ENCODE measurements around the gene AP1M1. TPM values are rescaled to one million over a fixed set of nuclear protein-coding genes. Genes with fewer than 3 reads are reported as not detected.

AP1M1 gene
- total RNA-seq, 2 donors from 2014 or later: 20.0 to 24.4 TPM

DNA sequence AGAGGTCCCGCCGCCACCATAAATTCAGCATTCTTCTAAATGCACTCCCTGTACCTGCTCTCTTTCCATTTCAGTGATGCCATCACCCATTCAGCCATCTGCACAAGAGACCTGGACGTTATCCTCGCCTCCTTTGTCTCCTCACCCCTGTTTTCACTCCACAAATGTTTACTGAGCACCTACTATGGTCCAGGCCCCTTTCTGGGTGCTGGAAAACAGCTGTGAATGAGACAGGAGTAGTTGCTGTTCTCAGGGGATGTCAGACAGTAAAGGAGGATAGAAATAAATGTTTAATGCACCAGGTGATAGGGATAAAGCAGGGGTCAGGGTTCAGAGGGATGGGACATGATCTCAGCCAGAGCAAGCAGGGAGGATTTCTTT lies 3.3 kb downstream of the AP1M1 start:
- no peaks in the 10 kb centered on the region for H3K36me3 ChIP-seq
- DNase-seq: no peak
- no peak overlapping the region for H3K27ac ChIP-seq

DNA sequence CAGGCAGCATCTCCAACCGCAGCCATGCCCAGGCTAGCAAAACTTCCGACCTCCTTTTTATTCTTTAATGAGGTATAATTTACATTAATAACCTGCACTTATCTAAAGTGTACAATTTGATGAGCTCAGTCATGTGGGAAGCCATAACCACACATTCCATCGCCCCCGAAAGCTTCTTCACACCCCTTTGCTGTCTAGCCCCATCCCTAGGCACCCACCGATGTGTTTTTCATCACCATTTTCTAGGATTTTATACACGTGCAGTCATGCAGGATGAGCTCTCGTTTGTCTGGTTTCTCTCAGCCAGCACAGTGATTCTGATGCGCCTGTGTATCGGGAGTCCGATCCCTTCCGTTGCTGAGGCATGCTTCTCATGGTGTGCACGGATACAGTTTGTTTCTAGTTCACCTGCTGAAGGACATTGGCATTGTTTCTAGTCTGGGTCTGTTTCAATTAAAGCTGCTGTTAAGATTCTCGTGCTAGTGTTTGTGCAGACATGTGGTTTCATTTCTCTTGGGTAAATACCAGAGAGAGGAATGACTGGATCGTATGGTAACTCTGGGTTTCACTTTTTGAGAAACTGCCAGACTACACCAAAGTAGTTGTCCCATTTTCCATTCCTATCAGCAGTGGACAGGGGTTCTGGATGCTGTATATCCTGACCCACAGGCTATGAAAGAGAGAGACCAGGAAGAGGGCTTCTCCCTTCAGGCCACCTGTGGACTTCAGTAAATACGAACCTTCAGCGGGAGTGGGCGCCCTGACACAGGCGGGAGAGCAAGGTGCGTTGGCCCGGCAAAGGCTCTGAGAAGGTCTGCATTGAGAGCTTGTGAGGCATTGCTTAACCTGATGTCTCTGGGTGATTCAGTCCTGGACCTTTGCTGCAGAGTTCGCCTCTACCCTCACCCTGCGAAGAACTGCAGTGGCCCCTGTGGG lies 4.9 kb downstream of the AP1M1 start:
- no peak overlapping the region for H3K9ac ChIP-seq (ENCODE audit: low read depth in 2 of 2, low read length in 2 of 2)
- peaks cover 11% of the 10 kb centered on the region for H3K4me1 ChIP-seq
- H3K27ac ChIP-seq: no peak overlapping the region
- no peak for TF ChIP-seq CTCF (IDR thresholded peaks at IDR 0.05)
- no peaks in the 10 kb centered on the region for H3K9me3 ChIP-seq
- H3K36me3 ChIP-seq: no peaks in the 10 kb centered on the region
- H3K27me3 ChIP-seq: no peaks in the 10 kb centered on the region
- intact Hi-C loops (cut with DNase I): no loop called here
- no peak for DNase-seq
- H3K4me3 ChIP-seq: no peak overlapping the region

More for the DNA sequence above, 3.3 kb downstream of the AP1M1 start:
- H3K9me3 ChIP-seq: no peaks in the 10 kb centered on the region
- no peak overlapping the region for H3K4me3 ChIP-seq
- H3K4me1 ChIP-seq: peaks cover 20% of the 10 kb centered on the region
- intact Hi-C loops (cut with DNase I): no loop called here
- TF ChIP-seq CTCF (IDR thresholded peaks at IDR 0.05): no peak
- H3K27me3 ChIP-seq: no peaks in the 10 kb centered on the region
- no peak overlapping the region for H3K9ac ChIP-seq (ENCODE audit: low read depth in 2 of 2, low read length in 2 of 2)

GRCh38 chr19:16203256-16204004 lies 5.7 kb downstream of the AP1M1 start:
- Histone ChIP-seq H3K9ac (ENCODE audit: low read depth in 2 of 2, low read length in 2 of 2) (no peak overlapping the region), H3K36me3 (no peaks in the 10 kb centered on the region), H3K9me3 (no peaks in the 10 kb centered on the region), H3K4me1 (peaks cover 9% of the 10 kb centered on the region), H3K27ac (no peak overlapping the region), H3K27me3 (no peaks in the 10 kb centered on the region), H3K4me3 (no peak overlapping the region)
- no peak for TF ChIP-seq CTCF (IDR thresholded peaks at IDR 0.05)
- intact Hi-C loops (cut with DNase I): no loop called here
- DNase-seq: no peak

DNA sequence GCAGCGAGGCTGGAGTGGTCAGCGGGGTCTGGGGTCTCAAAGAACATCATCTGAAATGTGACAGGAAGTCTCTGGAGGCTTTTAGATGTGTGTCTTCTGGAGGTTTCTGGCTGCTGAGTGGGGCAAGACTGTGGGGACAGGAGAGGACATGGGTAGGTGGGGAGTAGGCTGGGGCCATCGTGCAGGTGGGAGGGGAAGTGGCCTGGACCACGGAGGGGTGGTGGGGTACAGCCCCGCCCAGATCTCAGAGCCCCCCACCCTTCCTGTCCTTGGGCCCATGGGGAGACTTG lies 6.2 kb downstream of the AP1M1 start:
- no peaks in the 10 kb centered on the region for H3K27me3 ChIP-seq
- intact Hi-C loops (cut with DNase I): no loop called here
- H3K27ac ChIP-seq: no peak overlapping the region
- H3K4me1 ChIP-seq: peaks cover 4% of the 10 kb centered on the region
- no peak overlapping the region for H3K9ac ChIP-seq (ENCODE audit: low read depth in 2 of 2, low read length in 2 of 2)
- TF ChIP-seq CTCF (IDR thresholded peaks at IDR 0.05): no peak
- no peak overlapping the region for H3K4me3 ChIP-seq
- H3K36me3 ChIP-seq: no peaks in the 10 kb centered on the region
- no peaks in the 10 kb centered on the region for H3K9me3 ChIP-seq
- DNase-seq: no peak

DNA sequence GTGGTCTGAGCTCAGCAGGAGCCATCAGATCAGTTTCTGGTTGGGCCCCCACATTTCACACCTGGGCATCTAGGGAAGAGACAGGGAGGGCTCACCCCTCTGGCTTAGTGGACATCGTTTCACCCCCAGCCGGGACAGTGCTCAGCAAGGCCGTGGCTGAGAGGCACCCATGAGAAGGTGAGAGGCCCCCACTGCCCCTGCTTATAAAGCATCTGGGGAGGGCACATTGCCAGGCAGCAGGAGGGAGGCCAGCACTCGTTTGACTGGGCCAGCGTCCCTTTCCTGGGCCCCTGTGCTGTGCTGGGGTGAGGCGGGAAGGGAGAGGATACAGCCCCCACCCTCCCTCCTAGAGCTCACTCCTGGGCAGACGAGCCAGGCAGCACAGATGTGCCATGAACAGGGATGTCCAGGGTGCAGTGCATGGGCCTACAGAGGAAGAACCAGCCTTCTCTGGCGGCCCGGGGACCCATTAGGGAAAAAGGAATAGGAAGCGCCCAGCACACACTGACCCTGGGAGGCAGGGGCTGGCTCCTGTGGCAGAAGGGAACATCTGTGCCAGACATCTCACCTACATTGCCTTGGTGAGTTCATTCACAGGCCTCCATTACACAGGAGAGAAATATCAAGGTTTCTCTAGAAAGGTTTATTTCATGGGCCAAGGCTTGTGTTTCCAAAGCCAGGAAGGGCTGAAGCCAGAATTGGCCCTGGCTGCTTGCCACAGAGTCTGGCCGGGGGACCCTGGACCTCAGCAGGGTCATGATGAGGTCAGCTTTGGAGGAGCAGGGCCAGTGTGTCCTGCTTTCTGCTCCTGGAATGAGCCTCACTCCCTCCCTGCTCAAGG lies 7.7 kb downstream of the AP1M1 start:
- Histone ChIP-seq H3K27me3 (no peaks in the 10 kb centered on the region), H3K27ac (no peak overlapping the region), H3K4me1 (no peaks in the 10 kb centered on the region), H3K36me3 (no peaks in the 10 kb centered on the region), H3K9me3 (no peaks in the 10 kb centered on the region), H3K9ac (ENCODE audit: low read depth in 2 of 2, low read length in 2 of 2) (no peak overlapping the region), H3K4me3 (no peak overlapping the region)
- no peak for DNase-seq
- no peak for TF ChIP-seq CTCF (IDR thresholded peaks at IDR 0.05)
- intact Hi-C loops (cut with DNase I): no loop called here

Measured in colonic mucosa (tissue), 4 donors.